Measurements from ENCODE around the gene RAMAC. TPM values are rescaled to one million over a fixed set of nuclear protein-coding genes. Genes with fewer than 3 reads are reported as not detected.
A peak's percentile ranks its signal among the peaks of the same experiment; 100 is the strongest.

The RAMAC gene
- total and polyA plus RNA-seq, 2 of the 8 experiments (the other 6 are each of a cell fraction or from before 2014, with no cell fraction given) = 20.7 to 32.9 TPM

DNA sequence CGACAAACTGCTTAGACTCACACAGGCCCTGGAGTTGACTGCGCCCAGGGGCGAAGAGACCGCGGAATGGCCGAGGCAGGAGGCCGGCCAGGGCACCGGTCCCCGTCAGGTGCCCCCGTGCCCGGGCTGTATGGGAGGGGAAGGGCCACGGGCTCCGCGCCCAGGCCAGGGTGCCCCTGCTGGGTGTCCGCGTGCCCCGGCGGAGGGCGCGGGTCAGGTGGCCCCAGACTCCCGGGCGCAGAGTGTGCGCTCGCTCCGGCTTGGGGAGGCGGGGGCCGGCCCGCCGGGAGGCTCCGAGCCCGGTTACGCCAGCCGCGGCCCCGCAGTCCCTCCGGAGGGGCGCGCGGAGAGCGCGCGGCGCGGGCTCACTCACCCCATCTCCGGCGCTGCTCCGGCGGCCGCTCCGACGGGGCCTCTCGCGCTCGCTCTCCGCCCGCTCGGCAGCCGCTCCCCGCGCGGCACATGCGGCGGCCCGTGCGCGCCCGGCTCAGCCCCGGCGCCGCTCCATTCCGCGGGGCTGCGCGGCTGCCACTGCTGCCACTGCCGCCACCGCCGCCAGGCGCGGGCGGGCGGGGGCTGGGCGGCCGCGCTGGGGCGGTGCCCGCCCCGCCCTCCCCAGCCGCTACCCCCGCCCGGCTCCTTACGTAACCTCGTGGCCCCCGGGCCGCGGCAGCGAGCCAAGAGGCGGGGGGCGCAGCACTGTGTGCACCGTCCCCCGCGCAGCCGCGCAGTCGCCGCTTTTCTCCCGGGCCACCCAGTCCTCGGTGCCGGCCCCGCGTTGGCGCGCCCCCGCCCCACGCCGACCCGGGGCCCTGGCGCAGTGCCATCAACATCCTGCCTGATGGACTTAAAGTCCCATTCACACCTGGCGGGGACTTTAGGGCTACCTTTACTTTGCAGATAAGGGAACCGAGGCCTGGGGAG, 33.6 kb upstream of the RAMAC start, which contains the start of gene HOMER2:
TSS of gene HOMER2 (minus strand) at position 563 of the 924 bp plus-strand sequence. CDS start at position 378, 185 bp downstream.
- H3K27ac ChIP-seq (ENCODE audit: low read depth, low read length) = no peak within 1 kb of the TSS
- CTCF ChIA-PET (ENCODE audit: partially characterized antibody) = no interaction called here
- no peaks in the 10 kb centered on the region; a peak in 1 of 7 replicates for H3K4me1 ChIP-seq (replicated peaks in 1 of 4; ENCODE audit: control insufficient read depth in 3 of 4, insufficient read depth in 4 of 4, low read length in 3 of 4)
- H4K20me1 ChIP-seq (replicated peaks in 1 of 2; ENCODE audit: control insufficient read depth in 1 of 2, insufficient read depth in 2 of 2, low read length in 2 of 2) = no peaks in the 10 kb centered on the region
- H2BK12ac ChIP-seq (ENCODE audit: low read depth, low read length) = peak within 1 kb of the TSS; percentile 9; the same call in 1 of the 2 replicates
- H2BK20ac ChIP-seq (ENCODE audit: low read length) = no peak within 1 kb of the TSS
- peak within 1 kb of the TSS; percentile 51 to 82 (median 54) for H3K4me3 ChIP-seq (ENCODE audit: extremely low read depth in 1 of 4, insufficient read depth in 2 of 4, low read depth in 3 of 4, low read length in 4 of 4)
- no peak within 1 kb of the TSS for H3K14ac ChIP-seq (ENCODE audit: insufficient read length)
- H2AK5ac ChIP-seq (ENCODE audit: low read depth, low read length) = no peak within 1 kb of the TSS
- DNase-seq (ENCODE audit: low read depth in 1 of 2, low spot score in 2 of 2) = peak in 1 of 2 experiments; percentile 71
- H3K4me2 ChIP-seq (ENCODE audit: insufficient read depth in 1 of 2, low read depth in 2 of 2, low read length in 2 of 2) = peak within 1 kb of the TSS; percentile 36 to 84
- POLR2A ChIA-PET (ENCODE audit: partially characterized antibody) = no interaction called here
- WGBS, 2 experiments (ENCODE audit: extremely low coverage in 1 of 2, insufficient coverage in 1 of 2, insufficient read length in 1 of 2, insufficient replicate concordance in 2 of 2, low coverage in 1 of 2, low lambda C conversion rate in 2 of 2, missing lambda C conversion rate in 1 of 2) = 2% methylated on average over 62 of the region's 119 CpGs; no CpG with 5 or more reads in 1 of the 2 experiments
- H3K9ac ChIP-seq (replicated peaks in 1 of 4; ENCODE audit: extremely low read depth in 1 of 4, low read depth in 3 of 4, low read length in 3 of 4) = peak within 1 kb of the TSS; percentile 34 to 74 (median 50); a peak in 6 of 7 replicates
- no peak within 1 kb of the TSS for H2BK15ac ChIP-seq (ENCODE audit: low read length)
- H2BK120ac ChIP-seq (replicated peaks; ENCODE audit: low read depth, low read length) = no peak within 1 kb of the TSS
- peaks cover 3% of the 10 kb centered on the region; the same call in 1 of the 2 replicates for H3K23me2 ChIP-seq (ENCODE audit: low read depth, low read length)
- no peaks in the 10 kb centered on the region for H3K79me2 ChIP-seq (ENCODE audit: control insufficient read depth in 1 of 2, insufficient read depth in 2 of 2, low read length in 2 of 2)
- no peak within 1 kb of the TSS for H3K23ac ChIP-seq (ENCODE audit: insufficient read length)
- no peaks in the 10 kb centered on the region for H3K79me1 ChIP-seq (ENCODE audit: low read depth, low read length)
- no peaks in the 10 kb centered on the region for H3K36me3 ChIP-seq (ENCODE audit: control insufficient read depth in 2 of 4, insufficient read depth in 4 of 4, low read length in 3 of 4)
- no peak within 1 kb of the TSS for H4K5ac ChIP-seq (ENCODE audit: insufficient read length, low read depth, low read length)
- H4K8ac ChIP-seq (ENCODE audit: extremely low read depth, insufficient read depth, low read length) = peak within 1 kb of the TSS; percentile 80; the same call in 1 of the 2 replicates
- no peaks in the 10 kb centered on the region for H3K9me3 ChIP-seq (ENCODE audit: insufficient read depth in 2 of 2, low read depth in 1 of 2, low read length in 1 of 2)
- peak within 1 kb of the TSS; percentile 60; the same call in 1 of the 2 replicates for H2AFZ ChIP-seq (ENCODE audit: low read length)
- no peak within 1 kb of the TSS for H2BK5ac ChIP-seq (ENCODE audit: low read depth, low read length)
- H3K18ac ChIP-seq (ENCODE audit: extremely low read depth, low read length) = peak within 1 kb of the TSS; percentile 60
- FAIRE-seq = no peak
- no peak within 1 kb of the TSS for H3K4ac ChIP-seq (replicated peaks; ENCODE audit: insufficient read length, low read depth, low read length)
- no peak within 1 kb of the TSS for H3K56ac ChIP-seq (replicated peaks; ENCODE audit: insufficient read length, low read depth, low read length)
- H4K91ac ChIP-seq (replicated peaks; ENCODE audit: insufficient read length, low read length) = no peak within 1 kb of the TSS
- peaks cover 0 to 17% (median 10%) of the 10 kb centered on the region in 4 experiments; a peak in 5 of 7 replicates for H3K27me3 ChIP-seq (replicated peaks in 1 of 4; ENCODE audit: control insufficient read depth in 3 of 4, extremely low read depth in 1 of 4, insufficient read depth in 3 of 4, low read length in 3 of 4)
- no peak for TF ChIP-seq CTBP2 (IDR thresholded peaks at IDR 0.05; ENCODE audit: borderline replicate concordance, insufficient read depth, insufficient read length, low read length)
- no peak for TF ChIP-seq HDAC6 (IDR thresholded peaks at IDR 0.05; ENCODE audit: low read depth, low read length)
- TF ChIP-seq, protein P1, sequence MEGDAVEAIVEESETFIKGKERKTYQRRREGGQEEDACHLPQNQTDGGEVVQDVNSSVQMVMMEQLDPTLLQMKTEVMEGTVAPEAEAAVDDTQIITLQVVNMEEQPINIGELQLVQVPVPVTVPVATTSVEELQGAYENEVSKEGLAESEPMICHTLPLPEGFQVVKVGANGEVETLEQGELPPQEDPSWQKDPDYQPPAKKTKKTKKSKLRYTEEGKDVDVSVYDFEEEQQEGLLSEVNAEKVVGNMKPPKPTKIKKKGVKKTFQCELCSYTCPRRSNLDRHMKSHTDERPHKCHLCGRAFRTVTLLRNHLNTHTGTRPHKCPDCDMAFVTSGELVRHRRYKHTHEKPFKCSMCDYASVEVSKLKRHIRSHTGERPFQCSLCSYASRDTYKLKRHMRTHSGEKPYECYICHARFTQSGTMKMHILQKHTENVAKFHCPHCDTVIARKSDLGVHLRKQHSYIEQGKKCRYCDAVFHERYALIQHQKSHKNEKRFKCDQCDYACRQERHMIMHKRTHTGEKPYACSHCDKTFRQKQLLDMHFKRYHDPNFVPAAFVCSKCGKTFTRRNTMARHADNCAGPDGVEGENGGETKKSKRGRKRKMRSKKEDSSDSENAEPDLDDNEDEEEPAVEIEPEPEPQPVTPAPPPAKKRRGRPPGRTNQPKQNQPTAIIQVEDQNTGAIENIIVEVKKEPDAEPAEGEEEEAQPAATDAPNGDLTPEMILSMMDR (IDR thresholded peaks at IDR 0.05; ENCODE audit: control extremely low read depth in 1 of 3, insufficient read depth in 1 of 3, low read depth in 1 of 3, low read length in 3 of 3) = no peak
- TF ChIP-seq, protein P2, sequence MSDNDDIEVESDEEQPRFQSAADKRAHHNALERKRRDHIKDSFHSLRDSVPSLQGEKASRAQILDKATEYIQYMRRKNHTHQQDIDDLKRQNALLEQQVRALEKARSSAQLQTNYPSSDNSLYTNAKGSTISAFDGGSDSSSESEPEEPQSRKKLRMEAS (IDR thresholded peaks at IDR 0.05) = peak; percentile 36
- TF ChIP-seq POU5F1 (IDR thresholded peaks at IDR 0.05; ENCODE audit: low read depth, low read length) = no peak
- TF ChIP-seq EP300 (IDR thresholded peaks at IDR 0.05; ENCODE audit: borderline replicate concordance in 1 of 2, low read depth in 2 of 2, low read length in 2 of 2) = no peak
- TF ChIP-seq HDAC2 (IDR thresholded peaks at IDR 0.05; ENCODE audit: borderline replicate concordance in 1 of 2, low read depth in 2 of 2, low read length in 2 of 2) = no peak
